Umbilical cord (tissue), 2 donors: ENCODE measurements around the gene CLEC10A. TPM values are rescaled to one million over a fixed set of nuclear protein-coding genes. Genes with fewer than 3 reads are reported as not detected.
"Not testable (repeated sequence)": the region's sequence is repeated elsewhere in the genome, so short reads cannot be mapped to it uniquely, and the experiment has no call there.

Experiments
- DNase-seq: peaks from one replicate; pipeline ENCODE4 v3.0.0-alpha.2; 2015; ENCODE audit warnings: low spot score
- total RNA-seq: library from RNA; depleted of rRNA; stranded (reverse); fragments of >200 nt; gene quantifications from one replicate; pipeline ENCODE4 v1.2.3, GENCODE V29; 2014; ENCODE audit warnings: low replicate concordance; ENCODE audit not compliant: insufficient read depth

The CLEC10A gene
- total RNA-seq, 1 donor from 2014 or later, result not detected

GRCh38 chr17:7074931-7075330, 5.1 kb downstream of the CLEC10A start:
- no peak for DNase-seq

GRCh38 chr17:7072406-7072805, 7.6 kb downstream of the CLEC10A start:
- no peak for DNase-seq

GRCh38 chr17:7070712-7071111, 9.3 kb downstream of the CLEC10A start:
- no peak for DNase-seq

- no peak for DNase-seq
Measured at GRCh38 chr17:7068268-7068667, 11.8 kb downstream of the CLEC10A start.

GRCh38 chr17:7067198-7067597, 12.9 kb downstream of the CLEC10A start:
- DNase-seq, result no peak

GRCh38 chr17:7064261-7064660, 15.8 kb downstream of the CLEC10A start:
- peak; percentile 27 for DNase-seq

- DNase-seq, result peak; percentile 42
Measured at GRCh38 chr17:7063518-7064094, 16.4 kb downstream of the CLEC10A start.

GRCh38 chr17:7060165-7060891, 19.7 kb downstream of the CLEC10A start:
- DNase-seq, result no peak

- DNase-seq, result no peak
Measured at GRCh38 chr17:7058831-7059447, 21.1 kb downstream of the CLEC10A start.

GRCh38 chr17:7056386-7056785, 23.7 kb downstream of the CLEC10A start:
- DNase-seq, result no peak

GRCh38 chr17:7050583-7050982, 29.5 kb downstream of the CLEC10A start:
- DNase-seq, result not testable (repeated sequence)

GRCh38 chr17:7048968-7049367, 31.1 kb downstream of the CLEC10A start:
- no peak for DNase-seq

- DNase-seq, result no peak
Measured at GRCh38 chr17:7047566-7047965, 32.5 kb downstream of the CLEC10A start.

- DNase-seq, result peak; percentile 84
Measured at GRCh38 chr17:7046725-7047397, 33.2 kb downstream of the CLEC10A start.

GRCh38 chr17:7046127-7046724, 33.8 kb downstream of the CLEC10A start:
- DNase-seq, result peak; percentile 77

- peak; percentile 92 for DNase-seq
Measured at GRCh38 chr17:7045492-7046126, 34.4 kb downstream of the CLEC10A start.

- DNase-seq, result no peak
Measured at GRCh38 chr17:7043497-7044198, 36.4 kb downstream of the CLEC10A start, which contains the start of gene SLC16A11. Gene SLC16A11 (minus strand): TSS chr17:7044092. CDS start chr17:7043513, 579 bp downstream.

GRCh38 chr17:7043182-7043496, 36.9 kb downstream of the CLEC10A start:
- no peak for DNase-seq

- no peak for DNase-seq
Measured at GRCh38 chr17:7042501-7043181, 37.4 kb downstream of the CLEC10A start.
